Activated CD8-positive, alpha-beta memory T cell treated with anti-CD3 and anti-CD28 coated beads, Interleukin-2, amount 50 U/mL, for 1 hour (primary cell): ENCODE data around the gene ADAM19.
"Not testable (repeated sequence)": the region's sequence is repeated elsewhere in the genome, so short reads cannot be mapped to it uniquely, and the experiment has no call there.

Source experiments
- DNase-seq: peaks from one replicate; pipeline ENCODE4 v3.0.0-alpha.2; 2020; ENCODE audit errors: extremely low read depth

Gene ADAM19

DNA sequence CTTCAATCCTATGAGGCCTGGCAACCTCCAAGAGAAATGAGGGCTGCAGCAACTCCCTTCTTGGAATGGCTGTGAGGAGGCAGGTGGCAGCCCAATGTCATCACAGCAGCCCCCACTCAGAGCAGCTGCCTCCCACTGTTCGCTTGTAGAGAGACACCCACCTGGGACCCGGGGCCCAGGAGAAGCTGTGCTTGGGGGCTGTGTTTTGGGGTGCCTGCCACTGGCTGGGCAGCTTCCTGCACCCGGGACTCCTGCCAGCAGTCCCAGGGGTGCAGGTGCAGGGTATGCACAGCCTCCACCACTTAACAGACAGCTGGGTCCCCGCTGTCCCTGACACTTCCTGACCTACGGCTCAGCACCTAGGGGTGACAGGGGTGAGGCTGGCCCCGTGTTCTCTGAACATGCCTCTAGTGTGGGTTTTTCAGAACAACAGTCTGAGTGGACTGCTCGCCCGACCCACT, 89.3 kb downstream of the ADAM19 start:
- DNase-seq, result no peak

DNA sequence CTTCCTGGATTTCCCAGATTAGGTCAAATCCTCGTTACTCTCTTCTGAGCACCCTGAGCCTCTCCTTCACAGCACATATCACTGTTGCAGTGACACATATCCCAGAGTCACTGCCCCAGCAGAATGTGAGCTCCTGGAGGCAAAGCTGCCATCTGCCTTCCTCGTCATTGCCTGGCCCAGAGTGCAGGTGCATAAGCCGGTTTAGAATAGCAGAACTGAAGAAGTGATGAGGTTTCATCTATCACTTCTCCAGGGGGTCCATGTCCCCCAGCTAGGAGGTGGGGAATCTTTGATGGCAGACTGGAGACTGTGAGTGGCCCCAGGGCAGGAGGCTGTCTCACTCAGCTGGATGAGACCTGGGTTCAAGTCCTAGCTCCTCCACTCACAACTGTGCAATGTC, 89.8 kb downstream of the ADAM19 start:
- no peak for DNase-seq

DNA sequence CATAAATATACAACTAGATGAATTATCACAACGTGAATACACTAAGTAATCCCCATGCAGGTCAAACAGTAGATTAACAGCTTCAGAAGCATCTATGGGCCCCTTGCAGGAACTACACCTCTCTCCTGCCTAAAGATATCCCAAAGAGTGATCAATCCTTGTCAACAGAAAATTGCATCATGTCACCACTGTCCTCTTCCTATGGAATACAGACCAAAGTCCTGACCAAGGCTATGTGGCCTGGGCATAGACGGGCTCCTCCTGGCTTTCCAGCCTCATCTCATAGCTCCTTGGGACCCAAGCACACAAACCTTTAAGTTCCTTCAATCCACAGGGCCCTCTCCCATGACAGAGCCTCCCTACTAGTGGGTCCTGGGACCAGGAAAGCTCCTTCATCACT, 90.2 kb downstream of the ADAM19 start:
- no peak for DNase-seq

DNA sequence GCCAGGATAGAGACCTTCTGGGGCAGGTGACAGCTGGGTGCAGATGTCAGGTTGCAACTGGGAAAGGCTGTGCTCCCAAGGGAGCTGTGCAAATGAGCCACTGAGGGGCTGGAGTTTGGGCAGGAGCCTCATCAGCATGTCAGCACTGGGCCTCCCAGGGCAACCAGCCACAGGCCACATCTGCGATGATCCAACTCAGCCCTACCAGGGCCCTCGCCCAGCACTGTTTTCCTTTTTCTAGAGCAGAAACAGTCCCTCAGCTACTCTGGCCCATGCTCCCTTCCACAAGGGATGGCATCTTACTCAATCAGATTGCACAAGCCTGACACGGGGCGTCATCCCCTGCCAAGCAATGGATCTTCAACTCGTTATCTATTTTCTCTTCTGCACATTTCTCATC, 90.8 kb downstream of the ADAM19 start:
- no peak for DNase-seq

GRCh38 chr5:157482702-157483101, 92.9 kb downstream of the ADAM19 start:
- DNase-seq, result not testable (repeated sequence)

DNA sequence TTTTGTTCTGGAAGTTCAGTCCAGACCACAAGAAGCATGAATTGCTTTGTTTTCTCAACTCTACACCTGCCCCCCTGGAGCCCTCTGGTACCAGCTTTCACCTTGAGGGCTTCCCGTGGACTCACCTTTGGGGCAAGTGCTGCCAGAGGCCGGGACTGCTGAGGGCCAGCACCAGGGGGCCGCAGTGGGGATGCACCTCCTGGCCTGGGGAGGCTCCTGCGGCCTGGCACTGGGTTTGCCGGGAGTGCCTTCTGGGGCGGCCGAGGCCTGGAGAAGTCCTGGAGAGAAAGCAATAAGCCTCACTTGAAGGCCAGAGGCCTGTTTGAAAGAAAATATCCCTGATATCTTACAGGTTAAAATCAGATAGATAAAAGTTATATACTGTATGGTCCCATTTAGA, 93.9 kb downstream of the ADAM19 start:
- DNase-seq, result no peak

DNA sequence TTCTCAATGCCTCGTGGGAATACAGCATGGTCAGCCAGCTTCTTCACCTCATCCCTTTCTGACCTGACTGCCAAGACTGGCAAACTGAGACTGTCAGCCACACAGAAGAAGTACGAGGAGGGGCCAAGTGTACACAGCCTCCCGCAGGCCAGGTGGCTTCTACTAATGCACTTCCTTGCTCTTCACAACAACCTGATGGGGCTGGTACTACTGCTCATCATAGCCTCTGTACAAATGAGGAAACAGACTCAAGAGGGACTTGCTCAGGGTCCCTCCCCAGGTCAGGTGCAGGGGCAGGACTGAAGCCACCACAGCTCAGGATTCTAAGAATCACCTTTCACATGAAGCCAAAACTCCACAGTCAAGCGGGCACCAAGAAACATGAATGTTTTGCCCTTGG, 94.3 kb downstream of the ADAM19 start:
- DNase-seq, result no peak

- no peak for DNase-seq
Observed at GRCh38 chr5:157479612-157480510, 95.7 kb downstream of the ADAM19 start.

DNA sequence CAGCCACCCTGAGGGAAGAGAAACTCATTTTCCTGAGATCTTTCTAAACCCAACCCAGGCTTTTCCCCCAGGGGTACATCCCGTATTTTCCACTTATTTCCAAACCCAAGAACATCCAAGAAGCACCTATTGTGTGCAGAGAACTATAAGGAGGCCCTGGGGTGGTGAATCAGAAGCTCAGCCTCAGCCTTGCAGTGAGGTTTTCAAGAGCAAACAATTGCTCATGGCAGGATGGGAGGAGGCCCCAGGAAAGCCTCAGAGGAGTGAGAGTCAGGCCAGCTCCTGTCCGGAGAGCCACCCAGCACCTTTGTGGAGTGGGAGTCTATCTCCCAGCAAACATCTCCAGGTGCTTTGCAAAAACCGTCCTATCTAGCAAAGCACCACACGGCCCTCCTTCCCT, 96.4 kb downstream of the ADAM19 start:
- no peak for DNase-seq

- no peak for DNase-seq
Observed at GRCh38 chr5:157478726-157479125, 96.8 kb downstream of the ADAM19 start.

DNA sequence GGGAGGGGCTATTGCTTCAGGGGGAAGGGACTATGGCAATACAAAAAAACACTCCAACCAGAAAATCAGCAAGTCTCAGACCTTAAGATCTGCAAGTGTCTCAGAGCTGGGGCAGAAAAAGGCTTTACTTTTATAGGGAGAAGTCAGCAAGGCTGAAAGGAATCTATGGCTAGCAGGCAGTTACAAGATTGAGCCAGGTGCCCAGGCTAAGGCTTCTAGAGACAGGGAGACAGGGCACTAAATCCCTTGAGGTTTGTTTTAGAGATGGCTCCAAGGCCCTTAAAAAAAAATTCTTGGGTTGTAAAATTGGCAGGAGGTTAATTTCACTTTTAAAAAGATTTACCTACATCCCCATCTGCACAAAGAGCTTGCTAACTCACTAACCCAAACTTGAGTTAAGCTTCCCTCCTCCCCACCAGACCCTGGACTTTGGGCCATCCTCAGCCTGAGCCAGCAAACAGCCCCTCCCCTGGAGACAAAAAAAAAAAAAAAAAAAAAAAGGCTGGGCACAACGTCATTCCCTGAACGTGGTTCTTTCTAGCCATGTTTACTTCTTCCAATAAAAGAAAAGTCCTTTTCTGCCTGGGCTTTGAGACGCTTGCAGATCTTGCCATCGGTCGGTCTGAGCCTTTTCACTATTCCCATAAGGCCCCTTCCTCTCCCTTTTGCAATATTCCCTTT, 97.6 kb downstream of the ADAM19 start:
- DNase-seq, result no peak

DNA sequence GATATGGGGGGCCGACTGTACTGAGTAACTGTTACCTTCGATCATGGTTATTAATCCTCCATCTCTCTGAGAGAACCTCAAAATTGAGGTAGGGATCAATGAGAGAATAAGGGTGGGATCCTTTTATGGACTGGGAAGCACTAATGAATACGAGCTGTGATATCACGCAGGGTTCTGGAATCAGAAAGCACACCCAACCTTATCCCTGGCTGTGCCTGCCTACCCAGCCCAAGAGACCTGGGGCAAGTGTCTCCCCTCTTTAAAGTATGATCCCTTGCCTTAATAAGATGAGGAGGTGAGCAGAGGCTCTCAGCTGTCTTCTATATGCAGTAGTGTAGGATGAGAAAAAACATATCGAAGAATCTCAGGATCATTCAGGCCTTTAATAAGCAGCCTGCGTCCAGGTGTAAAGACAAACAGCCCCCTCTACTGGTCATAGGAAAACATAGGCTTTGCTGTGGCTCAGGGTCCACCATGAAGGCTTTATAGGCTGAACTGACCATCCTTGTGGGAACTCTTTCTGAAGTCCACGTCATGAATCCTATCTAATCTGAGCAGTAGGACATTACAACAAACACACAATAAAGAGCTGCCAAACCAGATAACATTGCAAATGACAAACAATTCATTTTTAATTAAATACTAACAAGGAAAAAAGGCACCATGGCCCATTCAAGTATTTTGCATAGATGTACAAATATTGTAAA, 98.7 kb downstream of the ADAM19 start:
- DNase-seq, result no peak

DNA sequence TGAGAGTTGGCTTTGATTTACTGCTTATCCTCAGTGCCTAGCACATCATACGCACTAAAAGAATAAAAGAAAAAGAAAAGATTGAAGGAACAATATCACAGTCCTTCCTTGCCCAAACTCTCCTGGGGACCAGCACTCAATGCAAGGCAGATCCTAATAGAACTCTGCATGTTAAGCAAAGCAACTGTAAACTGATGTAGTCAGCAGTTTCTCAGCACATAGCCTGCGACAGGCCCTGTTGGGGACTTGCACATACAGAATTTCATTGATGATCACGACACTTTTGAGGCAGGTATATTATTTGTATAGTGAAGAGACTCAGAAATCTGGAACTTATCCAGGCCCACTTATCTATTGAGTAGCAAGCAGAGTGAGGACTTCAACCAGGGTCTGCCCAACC, 100.1 kb downstream of the ADAM19 start:
- DNase-seq, result no peak

DNA sequence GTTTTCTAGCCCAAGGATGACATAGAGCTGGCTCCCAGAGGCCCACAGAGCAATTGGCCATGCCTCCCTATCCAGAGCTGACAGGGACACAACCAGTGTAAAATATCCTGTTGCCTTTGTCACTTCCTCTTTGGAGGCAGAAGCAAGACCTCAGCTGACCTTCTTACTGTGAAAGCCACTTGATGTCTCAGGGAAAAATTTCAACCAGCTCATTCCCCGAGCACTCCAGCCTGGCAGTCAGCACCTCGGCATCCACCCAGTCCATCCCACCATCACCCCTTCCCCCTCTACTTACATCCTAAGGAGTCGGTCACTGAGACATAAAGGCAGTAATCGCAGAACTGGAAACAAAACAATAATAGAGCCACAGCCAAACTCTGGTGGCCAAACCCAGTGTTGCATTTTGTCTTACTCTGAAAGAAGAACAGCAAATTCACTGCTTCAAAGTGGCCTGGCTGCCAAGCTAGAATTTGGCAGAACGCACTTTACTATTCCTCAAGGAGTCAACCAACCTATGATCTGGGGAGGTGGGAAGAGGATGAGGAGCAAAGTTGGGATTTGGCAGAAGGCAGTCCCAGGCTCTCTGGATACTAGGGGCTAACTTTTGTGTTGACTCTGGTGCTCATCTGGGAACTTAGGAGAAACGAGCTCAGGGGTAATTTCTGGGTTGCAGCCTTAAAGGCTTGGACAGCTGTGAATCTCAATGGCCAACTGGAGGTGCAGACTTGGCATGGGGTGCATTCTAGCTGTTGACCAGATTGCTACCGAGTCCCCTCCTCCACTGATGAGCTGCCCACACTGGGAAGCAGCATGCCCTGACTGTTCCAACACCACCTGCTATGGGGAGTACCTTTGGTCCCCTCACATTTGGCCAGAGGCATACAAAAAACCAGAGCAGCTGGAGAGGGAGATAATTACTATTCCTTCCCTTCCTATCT, 101.9 kb downstream of the ADAM19 start:
- DNase-seq, result no peak

DNA sequence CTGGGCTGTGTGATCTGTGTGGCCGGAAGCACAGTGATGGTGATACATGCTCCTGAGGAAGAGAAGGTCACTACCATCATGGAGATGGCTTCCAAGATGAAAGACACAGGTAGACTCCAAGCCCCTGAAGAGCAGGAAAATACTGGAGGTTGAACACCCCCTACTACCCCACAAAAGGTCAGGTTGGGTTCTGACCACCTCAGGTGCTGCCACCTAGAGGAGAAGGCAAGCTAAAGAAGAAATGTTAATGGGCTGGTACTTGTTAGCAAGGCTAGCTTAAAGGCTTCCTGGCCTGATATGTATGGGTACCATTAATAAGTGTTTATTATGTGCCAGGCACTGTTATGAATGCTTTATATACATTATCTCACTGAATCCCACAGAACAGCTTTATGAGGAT, 103.9 kb downstream of the ADAM19 start:
- no peak for DNase-seq

DNA sequence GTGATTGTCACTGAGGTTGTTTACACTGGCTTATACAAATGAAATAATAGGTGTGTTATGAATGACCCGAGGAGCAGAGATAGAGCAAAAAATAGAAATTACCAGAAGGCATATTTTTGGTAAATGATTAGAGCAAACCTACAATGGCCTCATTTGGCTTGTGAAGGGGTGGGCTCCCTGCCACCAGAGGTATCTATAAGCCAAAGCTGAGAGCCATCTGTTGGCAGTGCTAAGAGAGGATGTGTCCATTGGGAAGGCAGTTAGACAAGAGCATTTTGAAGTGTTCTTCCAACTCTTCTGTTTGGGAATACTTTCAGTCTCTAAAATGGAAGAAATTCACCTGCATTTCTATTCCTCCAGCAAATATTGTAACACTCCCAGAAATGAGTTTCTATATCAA, 104.9 kb downstream of the ADAM19 start:
- no peak for DNase-seq

DNA sequence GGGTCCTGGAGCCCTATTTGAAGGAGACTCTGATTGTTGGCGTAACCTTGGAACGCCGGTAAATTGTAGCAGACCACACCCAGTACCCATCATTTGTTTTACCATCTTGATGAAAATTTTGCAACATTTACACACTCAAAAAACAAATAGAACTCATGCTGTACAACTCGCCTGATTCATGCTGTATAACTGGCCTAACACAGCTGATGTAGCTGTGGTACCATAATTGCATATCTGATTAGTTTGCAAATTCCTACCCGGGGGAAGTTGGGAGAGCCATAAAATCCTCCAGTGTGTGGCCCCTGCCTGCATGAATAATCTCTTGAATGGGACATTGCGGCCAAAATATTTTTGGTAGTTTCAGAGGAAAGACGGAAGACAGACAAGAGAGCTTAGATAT, 105.9 kb downstream of the ADAM19 start:
- DNase-seq, result no peak

GRCh38 chr5:157469073-157469472, 106.5 kb downstream of the ADAM19 start:
- DNase-seq, result no peak

- DNase-seq, result no peak
Observed at GRCh38 chr5:157468293-157468965, 107.1 kb downstream of the ADAM19 start.

DNA sequence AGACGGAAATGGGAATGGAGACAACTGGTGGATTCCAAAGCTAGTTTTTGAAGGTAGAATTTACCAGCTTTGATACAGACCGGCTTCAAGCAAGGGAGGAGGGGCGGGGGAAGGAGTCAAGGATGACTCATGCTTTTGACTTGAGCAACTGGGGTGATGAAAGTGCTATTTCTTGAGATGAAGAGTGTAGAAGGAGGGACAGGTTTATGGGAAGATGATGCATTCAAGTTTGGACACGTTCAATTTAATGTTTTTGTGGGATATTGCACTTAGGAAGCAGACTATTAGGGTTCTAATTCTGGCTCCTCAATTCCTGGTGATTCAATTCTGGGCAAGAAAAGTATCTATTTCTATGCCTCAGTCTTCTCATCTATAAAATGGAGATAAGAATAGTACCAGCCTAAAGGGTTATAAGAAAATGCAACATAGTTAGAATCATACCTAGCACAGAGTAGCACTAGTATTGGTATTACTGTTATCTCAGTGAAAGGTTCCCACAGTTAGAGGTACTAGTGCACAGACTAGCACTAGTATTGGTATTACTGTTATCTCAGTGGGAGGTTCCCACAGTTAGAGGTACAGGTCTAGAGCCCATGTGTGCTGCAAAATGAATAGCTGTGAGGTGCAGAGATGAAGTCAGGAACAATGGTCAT, 110.9 kb downstream of the ADAM19 start:
- no peak for DNase-seq
